Trophoblast cell (in vitro differentiated cells and primary cell): Measurements from ENCODE around the gene SNUPN.

Experiments
- DNase-seq, 2 donors: peaks; one replicate each; pipeline ENCODE4 v3.0.0-alpha.2; 2016
- H2AFZ ChIP-seq: 2 replicates; pipeline ENCODE4 v1.6.1; 2013; ENCODE audit warnings: low read length, moderate library complexity, mild to moderate bottlenecking; ENCODE audit not compliant: insufficient read depth, poor library complexity
- H2AK5ac ChIP-seq: 2 replicates; pipeline ENCODE4 v1.6.1; 2013; ENCODE audit warnings: mild to moderate bottlenecking, low read length
- H2BK120ac ChIP-seq: 2 replicates; pipeline ENCODE4 v1.6.1; 2013; ENCODE audit warnings: low read length, mild to moderate bottlenecking, moderate library complexity; ENCODE audit not compliant: insufficient read depth, poor library complexity
- H2BK12ac ChIP-seq: 2 replicates; pipeline ENCODE4 v1.6.1; 2013; ENCODE audit warnings: mild to moderate bottlenecking, low read length, moderate library complexity
- H2BK5ac ChIP-seq: 2 replicates; pipeline ENCODE4 v1.6.1; 2013; ENCODE audit warnings: low read length, low read depth, moderate library complexity, mild to moderate bottlenecking; ENCODE audit not compliant: poor library complexity
- H3K14ac ChIP-seq: 2 replicates; pipeline ENCODE4 v1.6.1; 2013; ENCODE audit warnings: mild to moderate bottlenecking, low read length
- H3K18ac ChIP-seq: 2 replicates; pipeline ENCODE4 v1.6.1; 2013; ENCODE audit warnings: mild to moderate bottlenecking, low read length
- H3K23ac ChIP-seq: 2 replicates; pipeline ENCODE4 v1.6.1; 2013; ENCODE audit warnings: low read length
- H3K27ac ChIP-seq: 2 replicates; pipeline ENCODE4 v1.5.1; 2013; ENCODE audit warnings: low read depth, mild to moderate bottlenecking, inconsistent platforms, low read length, moderate library complexity
- H3K27me3 ChIP-seq: 2 replicates; pipeline ENCODE4 v1.6.1; 2013; ENCODE audit warnings: inconsistent platforms, mild to moderate bottlenecking, low read length, moderate library complexity; ENCODE audit not compliant: insufficient read depth
- H3K36me3 ChIP-seq, 2 experiments: 1 replicate in 1 of 2; 2 replicates in 1 of 2; pipeline ENCODE4 v1.6.1; 2013; ENCODE audit warnings: low read length in 2 of 2, mild to moderate bottlenecking in 2 of 2, moderate library complexity in 1 of 2; ENCODE audit not compliant: insufficient read depth in 2 of 2, control insufficient read depth in 1 of 2
- H3K4ac ChIP-seq: 2 replicates; pipeline ENCODE4 v1.6.1; 2013; ENCODE audit warnings: low read depth, mild to moderate bottlenecking, low read length, moderate library complexity
- H3K4me1 ChIP-seq, 2 experiments: 1 replicate in 1 of 2; 2 replicates in 1 of 2; pipeline ENCODE4 v1.6.1; 2013; ENCODE audit warnings: low read length in 2 of 2, mild to moderate bottlenecking in 2 of 2, moderate library complexity in 1 of 2; ENCODE audit not compliant: insufficient read depth in 2 of 2, control insufficient read depth in 1 of 2
- H3K4me2 ChIP-seq: 2 replicates; pipeline ENCODE4 v1.6.1; 2013; ENCODE audit warnings: inconsistent platforms, mild to moderate bottlenecking, low read length, moderate library complexity
- H3K4me3 ChIP-seq: 2 replicates; pipeline ENCODE4 v1.5.1; 2013; ENCODE audit warnings: mild to moderate bottlenecking, low read depth, low read length, inconsistent platforms
- H3K79me1 ChIP-seq: one replicate; pipeline ENCODE4 v1.6.1; 2013; ENCODE audit warnings: low read length
- H3K79me2 ChIP-seq: 2 replicates; pipeline ENCODE4 v1.6.1; 2013; ENCODE audit warnings: low read length, mild to moderate bottlenecking; ENCODE audit not compliant: control insufficient read depth, insufficient read depth, poor library complexity
- H3K9ac ChIP-seq: 2 replicates; pipeline ENCODE4 v1.6.1; 2013; ENCODE audit warnings: mild to moderate bottlenecking, low read length
- H3K9me3 ChIP-seq: 2 replicates; pipeline ENCODE4 v1.6.1; 2013; ENCODE audit warnings: low read depth, mild to moderate bottlenecking, control low read depth, inconsistent platforms, low read length; ENCODE audit not compliant: insufficient read depth
- H4K12ac ChIP-seq: 2 replicates; pipeline ENCODE4 v1.6.1; 2013; ENCODE audit warnings: low read depth, mild to moderate bottlenecking, low read length, moderate library complexity
- H4K8ac ChIP-seq: 2 replicates; pipeline ENCODE4 v1.6.1; 2013; ENCODE audit warnings: low read depth, mild to moderate bottlenecking, low read length, moderate library complexity
- H4K91ac ChIP-seq: one replicate; pipeline ENCODE4 v1.6.1; 2013; ENCODE audit warnings: low read depth, mild to moderate bottlenecking, low read length, moderate library complexity
- WGBS: extraction: QIAGEN DNeasy Blood & Tissue Kit; methylation state at CpG from one replicate; pipeline ENCODE4 v1.1.7; 2013; ENCODE audit warnings: missing lambda C conversion rate; ENCODE audit not compliant: insufficient read length, insufficient coverage; ENCODE audit errors: extremely low coverage; 5-methylcytosine and 5-hydroxymethylcytosine counted together

The SNUPN gene

GRCh38 chr15:75663931-75664421 lies 38.5 kb upstream of the SNUPN start:
- Histone ChIP-seq H2BK120ac (no peak overlapping the region), H3K18ac (no peak overlapping the region), H3K27ac (no peak overlapping the region), H3K36me3 (peaks cover 5 to 8% of the 10 kb centered on the region in 2 experiments), H3K79me2 (no peaks in the 10 kb centered on the region), H3K9ac (no peak overlapping the region), H3K27me3 (no peaks in the 10 kb centered on the region), H2BK5ac (no peak overlapping the region), H3K9me3 (no peaks in the 10 kb centered on the region), H3K79me1 (no peaks in the 10 kb centered on the region), H4K12ac (no peak overlapping the region), H3K4me2 (no peak overlapping the region), H4K8ac (no peak overlapping the region), H3K4me1 (peaks cover 17 to 34% of the 10 kb centered on the region in 2 experiments), H2BK12ac (no peak overlapping the region), H3K4me3 (peak overlapping the region; percentile 34), H2AFZ (no peak overlapping the region), H3K4ac (no peak overlapping the region), H3K14ac (peak overlapping the region; percentile 44), H3K23ac (no peak overlapping the region), H2AK5ac (no peak overlapping the region), H4K91ac (no peak overlapping the region)
- no CpG with 5 or more reads among the region's 11 CpGs for WGBS
- peak; percentile 54 to 63 for DNase-seq

- Histone ChIP-seq H2BK12ac (no peak overlapping the region), H3K18ac (no peak overlapping the region), H3K4ac (no peak overlapping the region), H3K4me2 (no peak overlapping the region), H3K23ac (no peak overlapping the region), H4K12ac (no peak overlapping the region), H3K36me3 (peaks cover 9 to 17% of the 10 kb centered on the region in 2 experiments), H2BK5ac (no peak overlapping the region), H3K79me1 (no peaks in the 10 kb centered on the region), H4K91ac (no peak overlapping the region), H3K14ac (no peak overlapping the region), H2BK120ac (no peak overlapping the region), H3K27ac (no peak overlapping the region), H3K9me3 (no peaks in the 10 kb centered on the region), H3K79me2 (no peaks in the 10 kb centered on the region), H3K27me3 (no peaks in the 10 kb centered on the region), H3K4me1 (peaks cover 17 to 32% of the 10 kb centered on the region in 2 experiments), H2AFZ (no peak overlapping the region), H2AK5ac (no peak overlapping the region), H4K8ac (no peak overlapping the region), H3K4me3 (no peak overlapping the region), H3K9ac (no peak overlapping the region)
- DNase-seq: no peak
- no CpG with 5 or more reads among the region's 9 CpGs for WGBS
Measured at GRCh38 chr15:75662823-75663519, 37.4 kb upstream of the SNUPN start.

- Histone ChIP-seq H3K4me1 (peaks cover 17 to 31% of the 10 kb centered on the region in 2 experiments), H4K8ac (peak overlapping the region; percentile 49), H2AK5ac (peak overlapping the region; percentile 16), H3K79me2 (no peaks in the 10 kb centered on the region), H2BK12ac (no peak overlapping the region), H4K12ac (no peak overlapping the region), H3K18ac (no peak overlapping the region), H3K4ac (no peak overlapping the region), H3K14ac (peak overlapping the region; percentile 60), H3K79me1 (no peaks in the 10 kb centered on the region), H2BK5ac (no peak overlapping the region), H4K91ac (no peak overlapping the region), H3K36me3 (peaks cover 20 to 29% of the 10 kb centered on the region in 2 experiments), H3K23ac (no peak overlapping the region), H3K9ac (no peak overlapping the region), H3K4me3 (no peak overlapping the region), H2BK120ac (peak overlapping the region; percentile 14), H3K27me3 (no peaks in the 10 kb centered on the region), H3K4me2 (no peak overlapping the region), H3K9me3 (no peaks in the 10 kb centered on the region), H2AFZ (no peak overlapping the region), H3K27ac (peak overlapping the region; percentile 36)
- DNase-seq: no peak
- WGBS: no CpG with 5 or more reads among the region's 3 CpGs
Measured at GRCh38 chr15:75661756-75662140, 36.2 kb upstream of the SNUPN start.

- Histone ChIP-seq H3K79me2 (no peaks in the 10 kb centered on the region), H2AFZ (no peak overlapping the region), H3K23ac (no peak overlapping the region), H2AK5ac (peak overlapping the region; percentile 16), H2BK12ac (no peak overlapping the region), H4K91ac (no peak overlapping the region), H3K4me1 (peaks cover 13 to 27% of the 10 kb centered on the region in 2 experiments), H3K9me3 (peaks cover 2% of the 10 kb centered on the region), H3K4me2 (no peak overlapping the region), H3K14ac (peak overlapping the region; percentile 60), H3K27me3 (no peaks in the 10 kb centered on the region), H3K9ac (no peak overlapping the region), H3K4ac (no peak overlapping the region), H4K12ac (no peak overlapping the region), H3K27ac (peak overlapping the region; percentile 36), H3K79me1 (no peaks in the 10 kb centered on the region), H2BK120ac (peak overlapping the region; percentile 14), H3K4me3 (no peak overlapping the region), H3K18ac (no peak overlapping the region), H3K36me3 (peaks cover 23 to 33% of the 10 kb centered on the region in 2 experiments), H2BK5ac (no peak overlapping the region), H4K8ac (peak overlapping the region; percentile 49)
- no CpG with 5 or more reads among the region's 14 CpGs for WGBS
- peak; percentile 77 to 79 for DNase-seq
Measured at GRCh38 chr15:75661100-75661755, 35.7 kb upstream of the SNUPN start.
